ENCODE results near the gene HAGHL. TPM values are rescaled to one million over a fixed set of nuclear protein-coding genes. Genes with fewer than 3 reads are reported as not detected.

Gene HAGHL
- total and polyA plus RNA-seq, 12 donors: 0.35 to 63.5 (median 6.0) TPM; not detected in 1

- Histone ChIP-seq H3K27ac (no peak overlapping the region), H3K9me3 (replicated peaks in 1 of 3) (no peaks in the 10 kb centered on the region), H3K36me3 (replicated peaks in 1 of 2) (no peaks in the 10 kb centered on the region), H3K27me3 (peaks cover 14% of the 10 kb centered on the region), H3K4me3 (no peak overlapping the region), H3K4me1 (replicated peaks in 1 of 2) (no peaks in the 10 kb centered on the region)
- no peak for DNase-seq
- TF ChIP-seq, protein P1, sequence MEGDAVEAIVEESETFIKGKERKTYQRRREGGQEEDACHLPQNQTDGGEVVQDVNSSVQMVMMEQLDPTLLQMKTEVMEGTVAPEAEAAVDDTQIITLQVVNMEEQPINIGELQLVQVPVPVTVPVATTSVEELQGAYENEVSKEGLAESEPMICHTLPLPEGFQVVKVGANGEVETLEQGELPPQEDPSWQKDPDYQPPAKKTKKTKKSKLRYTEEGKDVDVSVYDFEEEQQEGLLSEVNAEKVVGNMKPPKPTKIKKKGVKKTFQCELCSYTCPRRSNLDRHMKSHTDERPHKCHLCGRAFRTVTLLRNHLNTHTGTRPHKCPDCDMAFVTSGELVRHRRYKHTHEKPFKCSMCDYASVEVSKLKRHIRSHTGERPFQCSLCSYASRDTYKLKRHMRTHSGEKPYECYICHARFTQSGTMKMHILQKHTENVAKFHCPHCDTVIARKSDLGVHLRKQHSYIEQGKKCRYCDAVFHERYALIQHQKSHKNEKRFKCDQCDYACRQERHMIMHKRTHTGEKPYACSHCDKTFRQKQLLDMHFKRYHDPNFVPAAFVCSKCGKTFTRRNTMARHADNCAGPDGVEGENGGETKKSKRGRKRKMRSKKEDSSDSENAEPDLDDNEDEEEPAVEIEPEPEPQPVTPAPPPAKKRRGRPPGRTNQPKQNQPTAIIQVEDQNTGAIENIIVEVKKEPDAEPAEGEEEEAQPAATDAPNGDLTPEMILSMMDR (IDR thresholded peaks at IDR 0.05): no peak
- TF ChIP-seq POLR2A (IDR thresholded peaks at IDR 0.05): no peak
- intact Hi-C loops (cut with DNase I): no loop called here
- WGBS, 4 donors: 28 to 42% (median 37%) methylated on average over 14 to 16 of the region's 16 CpGs
These were observed 50.9 kb downstream of the HAGHL start for GRCh38 chr16:777826-778225.

DNA sequence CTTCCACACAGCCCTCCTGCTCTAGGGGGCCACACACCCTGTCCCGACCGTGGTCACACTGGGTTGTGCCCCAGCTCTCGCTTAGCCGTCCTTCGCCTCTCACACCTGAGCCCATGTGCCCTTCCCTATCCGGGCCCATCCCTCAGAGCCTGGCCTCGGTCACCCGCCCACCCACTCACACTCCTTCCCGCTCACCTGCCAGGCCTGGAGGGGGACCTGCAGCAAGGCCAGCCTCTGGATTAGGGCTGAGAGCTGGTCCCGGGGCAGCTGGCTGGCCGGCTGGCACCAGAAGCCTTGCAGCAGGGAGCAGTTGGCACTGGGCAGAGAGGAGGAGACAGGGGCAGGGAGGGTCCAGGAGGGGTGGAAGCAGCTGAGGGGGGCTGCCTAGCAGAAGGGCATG lies 51.5 kb downstream of the HAGHL start:
- H3K4me3 ChIP-seq: no peak overlapping the region
- 74 to 85% (median 78%) methylated on average over 11 of the region's 11 CpGs for WGBS, 4 donors
- H3K9me3 ChIP-seq (replicated peaks in 1 of 3): no peaks in the 10 kb centered on the region
- intact Hi-C loops (cut with DNase I): no loop called here
- no peak for DNase-seq
- H3K27ac ChIP-seq: no peak overlapping the region
- no peaks in the 10 kb centered on the region for H3K36me3 ChIP-seq (replicated peaks in 1 of 2)
- peaks cover 14% of the 10 kb centered on the region for H3K27me3 ChIP-seq
- no peak for TF ChIP-seq POLR2A (IDR thresholded peaks at IDR 0.05)
- TF ChIP-seq, protein P1 (IDR thresholded peaks at IDR 0.05): no peak
- H3K4me1 ChIP-seq (replicated peaks in 1 of 2): peaks cover 0 to under 1% of the 10 kb centered on the region in 2 donors

GRCh38 chr16:778909-779527 lies 52.1 kb downstream of the HAGHL start:
- H3K4me1 ChIP-seq (replicated peaks in 1 of 2): peaks cover 3 to 6% of the 10 kb centered on the region in 2 donors
- WGBS, 4 donors: 72 to 76% (median 75%) methylated on average over 3 to 6 of the region's 6 CpGs
- no peaks in the 10 kb centered on the region for H3K36me3 ChIP-seq (replicated peaks in 1 of 2)
- no peak for DNase-seq
- intact Hi-C loops (cut with DNase I): no loop called here
- no peak overlapping the region for H3K27ac ChIP-seq
- H3K9me3 ChIP-seq (replicated peaks in 1 of 3): no peaks in the 10 kb centered on the region
- no peak for TF ChIP-seq POLR2A (IDR thresholded peaks at IDR 0.05)
- TF ChIP-seq, protein P1 (IDR thresholded peaks at IDR 0.05): no peak
- H3K4me3 ChIP-seq: no peak overlapping the region
- H3K27me3 ChIP-seq: peaks cover 14% of the 10 kb centered on the region

MicroRNAs encoded within 50 kb of the gene (microRNA counts, 767-probe panel; counts per million panel counts)
- 0 counts per million in 2 donors for microRNA hsa-miR-662

Small RNA genes lying within 50 kb of the gene (microRNA-seq; reads per million reads assigned to microRNA genes)
- 0 reads per million in 3 donors for gene MIR662

Small RNA genes lying within 50 kb of the gene (small RNA-seq; reads per million reads assigned to genes)
- gene MIR662: 0 reads per million in 2 donors

Other genes starting within 250 kb of the HAGHL start
- 10 to 100 TPM; 12.4 to 45.8 (median 42.9) TPM for gene CAPN15, start 199.4 kb upstream of the HAGHL start, total RNA-seq
- gene CAPN15, start 199.4 kb upstream of the HAGHL start, polyA plus RNA-seq: 10 to 100 TPM in 2 of 3 donors, 1 to 10 TPM in 1; 2.3 to 91.8 (median 56.8) TPM
- gene PRR35, start 166.7 kb upstream of the HAGHL start, total RNA-seq: not detected
- gene PRR35, start 166.7 kb upstream of the HAGHL start, polyA plus RNA-seq: not detected
- gene NHLRC4, start 160.1 kb upstream of the HAGHL start, total RNA-seq: 10 to 100 TPM in 5 of 9 donors, 1 to 10 TPM in 4; 1.6 to 22.3 (median 12.7) TPM
- 1 to 10 TPM in 2 of 3 donors, under 1 TPM in 1; 0.57 to 7.2 (median 3.3) TPM for gene NHLRC4, start 160.1 kb upstream of the HAGHL start, polyA plus RNA-seq
- 100 to 1,000 TPM in 1 of 9 donors, 10 to 100 TPM in 8; 21.1 to 107 (median 78.5) TPM for gene PIGQ, start 157.1 kb upstream of the HAGHL start, total RNA-seq
- gene PIGQ, start 157.1 kb upstream of the HAGHL start, polyA plus RNA-seq: 100 to 1,000 TPM in 2 of 3 donors, 10 to 100 TPM in 1; 12.7 to 317 (median 111) TPM
- gene RAB40C, start 137.0 kb upstream of the HAGHL start, total RNA-seq: 10 to 100 TPM in 8 of 9 donors, 1 to 10 TPM in 1; 6.0 to 20.9 (median 15.8) TPM
- 10 to 100 TPM in 2 of 3 donors, 1 to 10 TPM in 1; 2.3 to 36.2 (median 19.1) TPM for gene RAB40C, start 137.0 kb upstream of the HAGHL start, polyA plus RNA-seq
- 1 to 10 TPM in 1 of 9 donors, under 1 TPM in 7, not detected in 1; 0.18 to 1.1 (median 0.36) TPM for gene WFIKKN1, start 96.1 kb upstream of the HAGHL start, total RNA-seq
- gene WFIKKN1, start 96.1 kb upstream of the HAGHL start, polyA plus RNA-seq: 1 to 10 TPM in 1 of 3 donors, under 1 TPM in 1, not detected in 1; 0.71 to 3.9 TPM
- 100 to 1,000 TPM in 5 of 9 donors, 10 to 100 TPM in 4; 71.8 to 351 (median 122) TPM for gene METTL26, start 90.8 kb upstream of the HAGHL start, total RNA-seq
- 100 to 1,000 TPM in 2 of 3 donors, 10 to 100 TPM in 1; 40.4 to 403 (median 328) TPM for gene METTL26, start 90.8 kb upstream of the HAGHL start, polyA plus RNA-seq
- 100 to 1,000 TPM in 7 of 9 donors, 10 to 100 TPM in 2; 67.0 to 188 (median 149) TPM for gene MCRIP2, start 85.3 kb upstream of the HAGHL start, total RNA-seq
- 100 to 1,000 TPM in 2 of 3 donors, 1 to 10 TPM in 1; 7.1 to 253 (median 241) TPM for gene MCRIP2, start 85.3 kb upstream of the HAGHL start, polyA plus RNA-seq
- gene WDR90, start 77.7 kb upstream of the HAGHL start, total RNA-seq: 10 to 100 TPM; 12.4 to 55.8 (median 23.5) TPM
- gene WDR90, start 77.7 kb upstream of the HAGHL start, polyA plus RNA-seq: 100 to 1,000 TPM in 2 of 3 donors, 1 to 10 TPM in 1; 3.0 to 162 (median 125) TPM
- 100 to 1,000 TPM in 2 of 9 donors, 10 to 100 TPM in 7; 34.7 to 177 (median 82.7) TPM for gene RHOT2, start 59.0 kb upstream of the HAGHL start, total RNA-seq
- 100 to 1,000 TPM in 2 of 3 donors, 10 to 100 TPM in 1; 37.9 to 462 (median 302) TPM for gene RHOT2, start 59.0 kb upstream of the HAGHL start, polyA plus RNA-seq
- 10 to 100 TPM in 1 of 9 donors, 1 to 10 TPM in 8; 1.1 to 11.5 (median 3.7) TPM for gene RHBDL1, start 51.4 kb upstream of the HAGHL start, total RNA-seq
- 10 to 100 TPM in 2 of 3 donors, under 1 TPM in 1; 0.13 to 21.1 (median 12.2) TPM for gene RHBDL1, start 51.4 kb upstream of the HAGHL start, polyA plus RNA-seq
- 100 to 1,000 TPM; 160 to 339 (median 210) TPM for gene STUB1, start 46.7 kb upstream of the HAGHL start, total RNA-seq
- 100 to 1,000 TPM; 121 to 199 (median 177) TPM for gene STUB1, start 46.7 kb upstream of the HAGHL start, polyA plus RNA-seq
- 100 to 1,000 TPM in 3 of 9 donors, 10 to 100 TPM in 6; 50.9 to 137 (median 97.7) TPM for gene JMJD8, start 42.8 kb upstream of the HAGHL start, total RNA-seq
- 10 to 100 TPM; 50.8 to 97.7 (median 72.6) TPM for gene JMJD8, start 42.8 kb upstream of the HAGHL start, polyA plus RNA-seq
- gene WDR24, start 36.7 kb upstream of the HAGHL start, total RNA-seq: 10 to 100 TPM in 8 of 9 donors, 1 to 10 TPM in 1; 2.7 to 24.5 (median 18.0) TPM
- 10 to 100 TPM in 2 of 3 donors, 1 to 10 TPM in 1; 2.2 to 15.0 (median 10.9) TPM for gene WDR24, start 36.7 kb upstream of the HAGHL start, polyA plus RNA-seq
- gene FBXL16, start 21.3 kb upstream of the HAGHL start, total RNA-seq: 10 to 100 TPM in 2 of 9 donors, 1 to 10 TPM in 4, under 1 TPM in 2, not detected in 1; 0.17 to 14.7 (median 2.1) TPM
- 10 to 100 TPM in 1 of 3 donors, 1 to 10 TPM in 2; 6.3 to 18.3 (median 7.0) TPM for gene FBXL16, start 21.3 kb upstream of the HAGHL start, polyA plus RNA-seq
- gene METRN, start 12.0 kb upstream of the HAGHL start, total RNA-seq: 100 to 1,000 TPM in 1 of 9 donors, 10 to 100 TPM in 7, 1 to 10 TPM in 1; 9.6 to 189 (median 58.6) TPM
- gene METRN, start 12.0 kb upstream of the HAGHL start, polyA plus RNA-seq: 100 to 1,000 TPM in 2 of 3 donors, 1 to 10 TPM in 1; 1.3 to 128 (median 115) TPM
- 100 to 1,000 TPM in 1 of 9 donors, 10 to 100 TPM in 8; 36.8 to 127 (median 61.4) TPM for gene ANTKMT, start 6.0 kb upstream of the HAGHL start, total RNA-seq
- 100 to 1,000 TPM in 2 of 3 donors, under 1 TPM in 1; 0.48 to 124 (median 104) TPM for gene ANTKMT, start 6.0 kb upstream of the HAGHL start, polyA plus RNA-seq
- gene CCDC78, start 663 bp upstream of the HAGHL start, total RNA-seq: 1 to 10 TPM in 2 of 9 donors, under 1 TPM in 5, not detected in 2; 0.17 to 1.9 (median 0.84) TPM
- gene CCDC78, start 663 bp upstream of the HAGHL start, polyA plus RNA-seq: 10 to 100 TPM in 1 of 3 donors, 1 to 10 TPM in 1, under 1 TPM in 1; 0.64 to 49.9 (median 7.7) TPM
- gene CIAO3, start 13.9 kb downstream of the HAGHL start, total RNA-seq: 10 to 100 TPM; 17.8 to 42.1 (median 26.8) TPM
- 10 to 100 TPM in 2 of 3 donors, 1 to 10 TPM in 1; 8.9 to 99.4 (median 38.2) TPM for gene CIAO3, start 13.9 kb downstream of the HAGHL start, polyA plus RNA-seq
- under 1 TPM in 3 of 9 donors, not detected in 6; 0.17 to 0.46 (median 0.43) TPM for gene MSLN, start 33.6 kb downstream of the HAGHL start, total RNA-seq
- gene MSLN, start 33.6 kb downstream of the HAGHL start, polyA plus RNA-seq: under 1 TPM in 1 of 3 donors, not detected in 2; 0.13 TPM
- 10 to 100 TPM; 12.4 to 30.0 (median 18.6) TPM for gene RPUSD1, start 61.3 kb downstream of the HAGHL start, total RNA-seq
- gene RPUSD1, start 61.3 kb downstream of the HAGHL start, polyA plus RNA-seq: 10 to 100 TPM in 2 of 3 donors, 1 to 10 TPM in 1; 1.1 to 40.1 (median 23.3) TPM
- 10 to 100 TPM in 4 of 9 donors, 1 to 10 TPM in 5; 1.7 to 25.7 (median 10.0) TPM for gene CHTF18, start 61.5 kb downstream of the HAGHL start, total RNA-seq
- gene CHTF18, start 61.5 kb downstream of the HAGHL start, polyA plus RNA-seq: 10 to 100 TPM in 2 of 3 donors, under 1 TPM in 1; 0.29 to 69.8 (median 60.8) TPM
- not detected for gene GNG13, start 73.6 kb downstream of the HAGHL start, total RNA-seq
- not detected for gene GNG13, start 73.6 kb downstream of the HAGHL start, polyA plus RNA-seq
- gene LMF1, start 243.9 kb downstream of the HAGHL start, total RNA-seq: 10 to 100 TPM; 13.1 to 80.8 (median 35.2) TPM
- gene LMF1, start 243.9 kb downstream of the HAGHL start, polyA plus RNA-seq: 100 to 1,000 TPM in 1 of 3 donors, 10 to 100 TPM in 2; 10.5 to 101 (median 66.0) TPM

All from adrenal gland (tissue), 12 donors.